Hepatocyte (in vitro differentiated cells): ENCODE measurements around the gene TAX1BP3. TPM values are rescaled to one million over a fixed set of nuclear protein-coding genes. Genes with fewer than 3 reads are reported as not detected.

Source experiments
- DNase-seq: peaks from one replicate; pipeline ENCODE4 v3.0.0-alpha.2; 2016; ENCODE audit warnings: low spot score
- H2AFZ ChIP-seq: fragments of 200-600 bp; sonication (generic); 2 replicates; pipeline ENCODE4 v1.6.0; 2016; ENCODE audit warnings: antibody characterized with exemption, mild to moderate bottlenecking
- H3K27ac ChIP-seq: fragments of 200-600 bp; sonication (generic); 2 replicates; pipeline ENCODE4 v1.5.1; 2016; ENCODE audit warnings: mild to moderate bottlenecking
- H3K27me3 ChIP-seq: fragments of 200-600 bp; sonication (generic); 2 replicates; pipeline ENCODE4 v1.6.1; 2016
- H3K36me3 ChIP-seq: fragments of 200-600 bp; sonication (generic); replicated peaks from 2 replicates; pipeline ENCODE4 v1.5.1; 2016; ENCODE audit warnings: low read depth; ENCODE audit not compliant: insufficient read depth
- H3K4me1 ChIP-seq: fragments of 200-600 bp; sonication (generic); 2 replicates; pipeline ENCODE4 v1.5.1; 2016; ENCODE audit warnings: mild to moderate bottlenecking, moderate library complexity; ENCODE audit not compliant: insufficient read depth
- H3K4me2 ChIP-seq: fragments of 200-600 bp; sonication (generic); 2 replicates; pipeline ENCODE4 v1.6.0; 2016
- H3K4me3 ChIP-seq: fragments of 200-600 bp; sonication (generic); 2 replicates; pipeline ENCODE4 v1.5.1; 2016; ENCODE audit warnings: mild to moderate bottlenecking
- H3K79me2 ChIP-seq: fragments of 200-600 bp; sonication (generic); 2 replicates; pipeline ENCODE4 v1.6.0; 2017; ENCODE audit warnings: mild to moderate bottlenecking
- H3K9me2 ChIP-seq: fragments of 200-600 bp; sonication (generic); replicated peaks from 2 replicates; pipeline ENCODE4 v1.6.0; 2017; ENCODE audit warnings: mild to moderate bottlenecking; ENCODE audit not compliant: insufficient read depth
- H3K9me3 ChIP-seq: fragments of 200-600 bp; sonication (generic); 2 replicates; pipeline ENCODE4 v1.5.1; 2016; ENCODE audit warnings: low read depth, mild to moderate bottlenecking
- H4K20me1 ChIP-seq: fragments of 200-600 bp; sonication (generic); 2 replicates; pipeline ENCODE4 v1.6.0; 2016; ENCODE audit warnings: mild to moderate bottlenecking; ENCODE audit not compliant: insufficient read depth, poor library complexity, severe bottlenecking
- EZH2 ChIP-seq: fragments of 200-600 bp; sonication (generic); IDR thresholded peaks from 2 replicates; pipeline ENCODE4 v1.6.1; 2016; ENCODE audit warnings: antibody characterized with exemption, mild to moderate bottlenecking, borderline replicate concordance
- EZH2phosphoT487 ChIP-seq: fragments of 200-600 bp; sonication (generic); IDR thresholded peaks from one replicate; pipeline ENCODE4 v1.6.1; 2018; ENCODE audit warnings: antibody characterized with exemption, mild to moderate bottlenecking, low read depth, moderate library complexity; ENCODE audit not compliant: unreplicated experiment, severe bottlenecking
- WGBS: methylation state at CpG from one replicate; pipeline ENCODE4 v1.1.6; 2016; ENCODE audit warnings: low lambda C conversion rate; ENCODE audit errors: missing lambda C conversion rate; 5-methylcytosine and 5-hydroxymethylcytosine counted together
- polyA plus RNA-seq: library from polyadenylated mRNA; unstranded; fragments of >200 nt; fragmentation: Nextera tagmentation; extraction: Ambion mirVana; gene quantifications from 2 replicates; pipeline ENCODE4 v1.2.1, GENCODE V29; 2016
- total RNA-seq: library from RNA; depleted of rRNA; stranded (reverse); fragments of >200 nt; gene quantifications from 2 replicates; pipeline ENCODE4 v1.2.3, GENCODE V29; 2014
- TF ChIP-seq, protein P1 (sequence below): fragments of 200-600 bp; sonication (generic); IDR thresholded peaks from 2 replicates; pipeline ENCODE4 v1.5.1; 2016; ENCODE audit warnings: antibody characterized with exemption, mild to moderate bottlenecking; ENCODE audit not compliant: poor library complexity

The TAX1BP3 gene
- total and polyA plus RNA-seq, 2 experiments from 2014 or later, result 218 to 357 TPM

DNA sequence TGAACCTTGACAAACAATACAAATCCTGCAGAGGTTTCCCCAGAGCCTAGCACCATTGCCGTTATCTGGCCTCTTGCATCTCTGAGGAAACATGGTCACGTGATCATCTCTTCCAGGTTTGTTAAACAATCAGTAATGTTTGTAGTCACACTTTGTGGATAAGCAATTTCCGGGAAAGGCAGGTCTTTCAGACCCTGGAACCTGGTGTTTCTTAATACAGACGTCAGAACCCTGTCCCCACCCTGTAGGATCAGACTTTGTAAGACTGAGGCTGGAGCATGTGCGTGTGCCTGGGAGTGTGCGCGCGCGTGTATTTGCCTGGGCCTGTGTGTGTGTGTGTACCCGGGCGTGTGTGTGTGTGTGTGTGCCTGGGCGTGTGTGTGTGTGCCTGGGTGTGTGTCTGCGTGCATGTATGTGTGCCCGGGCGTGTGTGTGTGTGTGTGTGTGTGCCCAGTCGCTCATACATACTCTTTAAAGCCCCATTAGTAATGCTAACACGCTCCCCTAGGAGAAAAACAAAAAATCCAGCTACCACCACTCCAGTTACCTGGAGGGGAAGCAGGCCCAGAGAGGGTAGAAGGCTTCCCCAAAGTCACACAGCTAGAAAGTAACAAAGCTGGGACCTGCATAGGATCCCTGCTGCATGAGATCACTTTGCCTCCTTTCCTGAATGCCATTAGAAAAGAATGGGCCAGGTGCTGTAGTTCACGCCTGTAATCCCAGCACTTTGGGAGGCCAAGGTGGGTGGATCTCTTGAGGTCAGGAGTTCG lies 26.5 kb downstream of the TAX1BP3 start:
- Histone ChIP-seq H3K9me2 (no peaks in the 10 kb centered on the region), H3K36me3 (no peaks in the 10 kb centered on the region), H4K20me1 (no peaks in the 10 kb centered on the region), H3K4me2 (no peak overlapping the region), H3K4me1 (no peaks in the 10 kb centered on the region), H3K27me3 (no peaks in the 10 kb centered on the region), H3K79me2 (peaks cover 6% of the 10 kb centered on the region), H3K27ac (no peak overlapping the region), H3K4me3 (no peak overlapping the region), H2AFZ (no peak overlapping the region), H3K9me3 (no peaks in the 10 kb centered on the region)
- TF ChIP-seq, protein P1, sequence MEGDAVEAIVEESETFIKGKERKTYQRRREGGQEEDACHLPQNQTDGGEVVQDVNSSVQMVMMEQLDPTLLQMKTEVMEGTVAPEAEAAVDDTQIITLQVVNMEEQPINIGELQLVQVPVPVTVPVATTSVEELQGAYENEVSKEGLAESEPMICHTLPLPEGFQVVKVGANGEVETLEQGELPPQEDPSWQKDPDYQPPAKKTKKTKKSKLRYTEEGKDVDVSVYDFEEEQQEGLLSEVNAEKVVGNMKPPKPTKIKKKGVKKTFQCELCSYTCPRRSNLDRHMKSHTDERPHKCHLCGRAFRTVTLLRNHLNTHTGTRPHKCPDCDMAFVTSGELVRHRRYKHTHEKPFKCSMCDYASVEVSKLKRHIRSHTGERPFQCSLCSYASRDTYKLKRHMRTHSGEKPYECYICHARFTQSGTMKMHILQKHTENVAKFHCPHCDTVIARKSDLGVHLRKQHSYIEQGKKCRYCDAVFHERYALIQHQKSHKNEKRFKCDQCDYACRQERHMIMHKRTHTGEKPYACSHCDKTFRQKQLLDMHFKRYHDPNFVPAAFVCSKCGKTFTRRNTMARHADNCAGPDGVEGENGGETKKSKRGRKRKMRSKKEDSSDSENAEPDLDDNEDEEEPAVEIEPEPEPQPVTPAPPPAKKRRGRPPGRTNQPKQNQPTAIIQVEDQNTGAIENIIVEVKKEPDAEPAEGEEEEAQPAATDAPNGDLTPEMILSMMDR, result no peak
- TF ChIP-seq EZH2phosphoT487, result no peak
- no peak for TF ChIP-seq EZH2
- 75% methylated on average over 17 of the region's 19 CpGs for WGBS
- no peak for DNase-seq

DNA sequence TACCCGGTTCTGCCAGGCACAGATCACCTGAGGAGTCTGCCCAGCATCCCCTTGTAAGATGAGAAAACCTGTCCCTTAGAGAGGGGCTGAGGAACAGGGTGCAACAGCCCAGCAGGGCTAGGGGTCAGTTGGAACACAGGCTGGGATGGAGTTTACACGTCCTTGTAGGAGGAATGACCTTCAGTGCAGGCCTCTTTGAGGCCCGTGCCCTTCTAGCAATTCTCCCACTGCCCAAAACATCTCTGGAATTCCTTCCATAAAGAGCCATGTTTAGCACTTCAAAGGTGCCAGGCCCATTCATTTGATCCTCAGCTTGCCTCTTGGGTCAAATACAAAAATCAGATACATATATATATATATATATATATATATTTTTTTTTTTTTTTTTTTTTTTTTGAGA lies 27.4 kb downstream of the TAX1BP3 start:
- Histone ChIP-seq H3K27me3 (no peaks in the 10 kb centered on the region), H3K9me3 (no peaks in the 10 kb centered on the region), H3K9me2 (no peaks in the 10 kb centered on the region), H3K27ac (no peak overlapping the region), H3K4me1 (no peaks in the 10 kb centered on the region), H3K36me3 (no peaks in the 10 kb centered on the region), H3K4me3 (no peak overlapping the region), H3K79me2 (peaks cover 6% of the 10 kb centered on the region), H2AFZ (no peak overlapping the region), H3K4me2 (no peak overlapping the region), H4K20me1 (no peaks in the 10 kb centered on the region)
- TF ChIP-seq EZH2, result no peak
- TF ChIP-seq, protein P1, result no peak
- no peak for TF ChIP-seq EZH2phosphoT487
- WGBS, result 79% methylated on average over 3 of the region's 3 CpGs
- DNase-seq, result no peak

DNA sequence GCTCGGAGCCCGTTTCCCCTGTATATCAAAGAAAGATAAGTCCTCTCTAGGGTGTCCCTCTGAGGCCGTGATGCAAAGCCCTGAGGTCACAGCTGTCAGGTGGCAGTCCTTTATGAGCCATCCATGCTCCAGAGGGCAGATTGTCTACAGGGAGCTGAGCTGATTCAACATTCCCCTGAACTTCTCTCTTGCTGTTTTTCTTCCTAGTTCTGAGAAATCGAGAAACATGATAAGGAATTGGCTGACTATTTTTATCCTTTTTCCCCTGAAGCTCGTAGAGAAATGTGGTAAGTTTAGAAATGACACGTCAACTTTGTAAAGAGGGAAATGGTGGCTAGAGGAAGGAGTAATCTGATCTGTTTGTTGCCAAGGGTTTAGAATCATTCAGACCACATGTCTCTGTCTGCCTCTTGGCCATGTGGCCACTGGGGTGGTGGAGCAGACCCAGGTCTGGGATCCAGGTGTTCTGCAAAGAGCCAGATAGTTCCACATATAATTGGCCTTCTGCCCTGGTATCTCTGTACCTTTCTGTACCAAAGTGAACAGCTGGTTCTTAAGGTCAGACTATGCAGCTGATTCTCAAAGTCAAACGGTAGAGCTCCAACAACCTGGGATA lies 28.3 kb downstream of the TAX1BP3 start:
- H3K36me3 ChIP-seq, result no peaks in the 10 kb centered on the region
- H3K27ac ChIP-seq, result no peak overlapping the region
- no peaks in the 10 kb centered on the region for H3K27me3 ChIP-seq
- TF ChIP-seq, protein P1, result no peak
- no peak for TF ChIP-seq EZH2
- H2AFZ ChIP-seq, result no peak overlapping the region
- no peaks in the 10 kb centered on the region for H3K4me1 ChIP-seq
- no peak overlapping the region for H3K4me2 ChIP-seq
- no peak overlapping the region for H3K4me3 ChIP-seq
- H3K79me2 ChIP-seq, result peaks cover 7% of the 10 kb centered on the region
- WGBS, result 63% methylated on average over 7 of the region's 7 CpGs
- DNase-seq, result no peak
- H3K9me2 ChIP-seq, result no peaks in the 10 kb centered on the region
- H3K9me3 ChIP-seq, result no peaks in the 10 kb centered on the region
- no peaks in the 10 kb centered on the region for H4K20me1 ChIP-seq
